ENCODE measurements around the gene C3orf49. TPM values are rescaled to one million over a fixed set of nuclear protein-coding genes. Genes with fewer than 3 reads are reported as not detected.

The C3orf49 gene
- total RNA-seq, 1 donor from 2014 or later = not detected

GRCh38 chr3:63874769-63875168, 55.7 kb downstream of the C3orf49 start:
- no peak for ATAC-seq
- DNase-seq (ENCODE audit: missing footprints) = no peak
- intact Hi-C loops (cut with DNase I) = no loop called here

- DNase-seq (ENCODE audit: missing footprints) (no peak), ATAC-seq (no peak)
- intact Hi-C loops (cut with DNase I) = no loop called here
These were observed 56.4 kb downstream of the C3orf49 start for GRCh38 chr3:63875510-63875909.

- ATAC-seq (no peak), DNase-seq (ENCODE audit: missing footprints) (no peak)
- intact Hi-C loops (cut with DNase I) = no loop called here
These were observed 57.2 kb downstream of the C3orf49 start for GRCh38 chr3:63876260-63876659.

GRCh38 chr3:63877737-63878393, 58.8 kb downstream of the C3orf49 start:
- intact Hi-C loops (cut with DNase I) = no loop called here
- no peak for DNase-seq (ENCODE audit: missing footprints)
- ATAC-seq = no peak

- intact Hi-C loops (cut with DNase I) = no loop called here
- DNase-seq (ENCODE audit: missing footprints) = no peak
- ATAC-seq = no peak
These were observed 59.4 kb downstream of the C3orf49 start for GRCh38 chr3:63878394-63879060.

- ATAC-seq = no peak
- intact Hi-C loops (cut with DNase I) = no loop called here
These were observed 61.6 kb downstream of the C3orf49 start for GRCh38 chr3:63880653-63881052.

GRCh38 chr3:63886858-63887257, 67.8 kb downstream of the C3orf49 start:
- DNase-seq (ENCODE audit: missing footprints) = no peak
- intact Hi-C loops (cut with DNase I) = no loop called here
- ATAC-seq = no peak

More at GRCh38 chr3:63880653-63881052, 61.6 kb downstream of the C3orf49 start:
- no peak for DNase-seq (ENCODE audit: missing footprints)

GRCh38 chr3:63891518-63891917, 72.4 kb downstream of the C3orf49 start:
- DNase-seq (ENCODE audit: missing footprints) (no peak), ATAC-seq (no peak)
- intact Hi-C loops (cut with DNase I) = no loop called here

GRCh38 chr3:63892773-63893352, 73.8 kb downstream of the C3orf49 start:
- ATAC-seq = no peak
- no peak for DNase-seq (ENCODE audit: missing footprints)
- intact Hi-C loops (cut with DNase I) = no loop called here

- no peak for ATAC-seq
- intact Hi-C loops (cut with DNase I) = no loop called here
- no peak for DNase-seq (ENCODE audit: missing footprints)
These were observed 76.5 kb downstream of the C3orf49 start for GRCh38 chr3:63895422-63896189.

- intact Hi-C loops (cut with DNase I) = no loop called here
- no peak for ATAC-seq
- DNase-seq (ENCODE audit: missing footprints) = no peak
These were observed 77.4 kb downstream of the C3orf49 start for GRCh38 chr3:63896332-63897030.

Other genes starting within 250 kb of the C3orf49 start
- gene SNTN, start 166.6 kb upstream of the C3orf49 start, total RNA-seq = not detected
- 79.1 TPM for gene THOC7, start 44.5 kb downstream of the C3orf49 start, total RNA-seq
- 9.3 TPM for gene ATXN7, start 44.6 kb downstream of the C3orf49 start, total RNA-seq
- not detected for gene SCAANT1, start 93.1 kb downstream of the C3orf49 start, total RNA-seq
- 73.7 TPM for gene PSMD6, start 204.2 kb downstream of the C3orf49 start, total RNA-seq

Data from Right ventricle myocardium inferior (tissue), 1 donor.